Inflammatory macrophage treated with lipopolysaccharide for 1 hour (primary cell): Measurements from ENCODE around the gene ANKRD11.
"Not testable (repeated sequence)": the region's sequence is repeated elsewhere in the genome, so short reads cannot be mapped to it uniquely, and the experiment has no call there.

ENCODE experiments used
- DNase-seq, 2 donors: peaks; one replicate each; pipeline ENCODE4 v3.0.0-alpha.2; 2020 to 2022

The ANKRD11 gene

DNA sequence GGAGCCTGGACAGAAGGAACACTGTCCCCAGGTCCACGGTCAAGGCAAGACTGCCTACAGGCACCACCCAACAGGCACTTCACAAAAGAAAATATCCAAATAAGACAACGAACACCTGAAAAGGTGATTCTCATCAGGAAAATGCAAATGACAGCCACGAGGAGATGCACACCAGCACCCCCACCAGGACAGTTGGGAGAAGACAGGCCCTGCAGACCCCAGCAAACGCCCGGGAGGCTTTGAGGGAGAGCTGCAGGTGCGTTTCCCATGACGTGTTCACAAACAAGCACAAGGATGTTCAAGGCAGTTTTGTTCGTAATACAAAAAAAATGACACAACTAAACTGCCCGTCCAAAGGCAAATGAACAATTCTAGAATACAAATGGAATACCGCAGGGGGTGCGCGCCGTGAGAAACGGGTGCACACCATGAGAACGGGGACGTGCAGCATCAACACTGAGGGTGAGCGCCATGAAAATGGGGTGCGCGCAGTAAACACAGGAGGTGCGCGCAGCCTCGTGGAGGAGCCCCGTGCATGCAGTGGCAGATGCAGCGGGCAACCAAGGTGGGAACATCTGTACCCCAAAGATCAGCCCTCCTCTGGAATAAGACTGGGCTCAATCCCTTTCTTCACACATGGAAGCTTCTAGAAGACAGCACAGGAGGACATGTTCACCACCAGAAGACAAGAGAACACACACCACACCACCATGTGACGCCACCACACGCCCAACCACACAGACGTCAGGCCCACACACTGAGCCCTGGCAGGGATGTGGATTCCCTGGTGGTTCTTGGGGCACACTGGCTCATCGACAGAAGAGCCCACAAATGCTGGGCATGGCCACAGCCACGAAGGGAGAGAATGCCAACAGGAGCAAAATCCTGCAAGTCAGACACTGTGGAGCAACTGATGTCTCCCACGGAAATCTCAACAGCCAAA is 181.7 kb downstream of the ANKRD11 start:
- peak in 1 of 2 donors; percentile 26 for DNase-seq

DNA sequence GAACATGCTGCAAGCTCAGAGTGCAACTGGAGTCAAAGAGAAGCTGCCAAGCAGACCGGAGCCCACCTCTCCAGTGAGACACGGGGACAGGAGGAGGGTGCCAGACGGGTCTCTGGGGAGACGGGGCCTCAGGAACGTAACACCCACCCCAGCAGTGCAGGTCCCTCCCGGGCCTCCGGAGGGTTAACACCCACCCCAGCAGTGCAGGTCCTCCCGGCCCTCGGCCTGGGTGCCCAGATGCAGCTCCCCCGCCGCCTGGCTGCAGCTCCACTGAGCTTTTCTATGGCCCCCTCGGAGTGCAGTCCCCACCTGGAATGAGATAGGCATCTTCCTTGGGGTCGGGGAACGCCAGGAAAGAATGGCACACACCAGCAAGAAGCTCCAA is 182.9 kb downstream of the ANKRD11 start:
- no peak for DNase-seq

DNA sequence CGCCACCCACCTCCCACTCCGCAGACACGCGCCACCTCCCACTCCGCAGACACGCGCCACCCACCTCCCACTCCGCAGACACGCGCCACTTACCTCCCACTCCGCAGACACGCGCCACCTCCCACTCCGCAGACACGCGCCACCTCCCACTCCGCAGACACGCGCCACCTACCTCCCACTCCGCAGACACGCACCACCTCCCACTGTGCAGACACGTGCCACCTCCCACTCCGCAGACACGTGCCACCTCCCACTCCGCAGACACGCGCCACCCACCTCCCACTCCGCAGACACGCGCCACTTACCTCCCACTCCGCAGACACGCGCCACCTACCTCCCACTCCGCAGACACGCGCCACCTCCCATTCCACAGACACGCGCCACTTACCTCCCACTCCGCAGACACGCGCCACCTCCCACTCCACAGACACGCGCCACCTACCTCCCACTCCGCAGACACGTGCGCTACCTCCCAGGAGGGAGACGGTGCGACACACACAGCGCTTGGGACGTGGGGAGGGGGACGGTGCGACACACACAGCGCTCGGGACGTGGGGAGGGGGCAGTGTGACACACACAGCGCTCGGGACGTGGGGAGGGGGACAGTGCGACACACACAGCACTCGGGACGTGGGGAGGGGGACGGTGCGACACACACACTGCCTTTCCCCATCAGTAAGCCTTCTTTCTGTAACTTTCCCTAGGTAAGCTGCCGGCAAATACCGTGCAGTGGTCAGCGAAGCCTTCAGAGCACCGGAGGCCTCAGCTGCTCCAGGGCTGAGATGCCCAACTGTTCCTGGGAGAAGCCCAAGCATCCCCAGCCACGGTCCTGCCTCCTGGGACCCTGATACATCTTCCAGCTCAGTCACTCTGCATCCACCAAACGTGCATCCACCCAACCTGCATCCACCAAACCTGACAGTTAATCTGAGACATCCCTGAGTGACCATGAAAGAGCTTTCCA is 183.6 kb downstream of the ANKRD11 start:
- DNase-seq = not testable (repeated sequence)

DNA sequence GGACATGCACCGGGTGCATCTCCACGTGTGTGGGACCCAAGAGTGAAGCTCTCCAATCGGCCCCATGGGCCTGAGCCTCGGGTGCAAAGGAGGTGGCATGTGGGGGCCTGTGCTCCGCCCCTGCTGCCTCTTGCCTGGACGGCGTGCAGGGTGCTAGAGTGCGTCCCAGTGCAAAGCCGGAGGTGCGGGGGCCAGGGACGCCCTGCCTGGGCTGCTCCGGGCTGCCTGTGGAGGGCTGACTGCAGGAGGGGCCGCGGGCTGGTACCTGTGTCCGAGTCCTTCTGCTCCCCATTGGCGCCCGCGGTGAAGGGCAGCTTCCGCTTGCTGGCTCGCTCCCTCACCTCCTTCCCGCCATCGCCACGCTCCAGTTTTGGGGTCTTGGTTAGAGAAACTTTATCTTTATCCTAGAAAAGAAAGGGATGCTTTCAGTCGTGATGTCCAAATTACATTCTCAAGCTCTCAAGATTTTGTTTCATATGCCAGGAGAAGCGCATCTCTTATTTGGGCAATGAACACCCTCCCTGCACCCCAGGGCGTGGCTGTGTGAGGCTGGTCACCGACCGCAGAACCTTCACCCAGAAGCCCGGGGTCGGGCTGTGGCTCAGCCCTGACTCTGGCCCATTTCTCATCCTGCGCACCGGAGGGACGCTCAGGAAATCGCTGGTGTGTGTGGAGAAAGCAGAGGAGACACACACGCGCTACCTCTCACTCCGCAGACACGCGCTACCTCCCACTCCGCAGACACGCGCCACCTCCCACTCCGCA is 185.2 kb downstream of the ANKRD11 start:
- DNase-seq = no peak

DNA sequence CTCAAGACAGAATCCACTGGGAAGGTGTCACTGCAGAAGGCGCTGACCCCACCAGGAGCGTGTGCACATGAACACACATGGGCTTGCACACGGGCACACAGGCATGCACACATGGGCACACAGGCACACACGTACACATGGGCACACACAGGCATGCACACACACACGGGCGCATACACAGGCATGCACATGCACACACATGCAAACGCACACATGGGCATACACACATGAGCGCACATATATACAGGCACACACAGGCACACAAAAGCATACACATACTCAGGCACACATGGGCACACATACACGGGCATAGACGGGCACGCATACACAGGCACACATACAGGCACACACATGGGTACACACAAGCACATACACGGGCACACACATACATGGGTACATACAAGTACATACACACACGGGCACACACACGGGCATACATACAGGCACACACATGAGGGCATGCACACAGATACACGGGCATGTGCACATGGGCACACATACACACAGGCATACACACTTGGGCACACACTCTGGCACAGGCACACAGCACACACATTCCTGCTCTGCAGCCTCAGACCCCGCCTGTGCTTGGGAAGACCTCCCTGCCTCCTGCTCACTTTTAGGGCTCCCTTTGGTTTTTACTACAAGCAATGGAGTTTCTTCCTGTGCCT is 186.0 kb downstream of the ANKRD11 start:
- no peak for DNase-seq

DNA sequence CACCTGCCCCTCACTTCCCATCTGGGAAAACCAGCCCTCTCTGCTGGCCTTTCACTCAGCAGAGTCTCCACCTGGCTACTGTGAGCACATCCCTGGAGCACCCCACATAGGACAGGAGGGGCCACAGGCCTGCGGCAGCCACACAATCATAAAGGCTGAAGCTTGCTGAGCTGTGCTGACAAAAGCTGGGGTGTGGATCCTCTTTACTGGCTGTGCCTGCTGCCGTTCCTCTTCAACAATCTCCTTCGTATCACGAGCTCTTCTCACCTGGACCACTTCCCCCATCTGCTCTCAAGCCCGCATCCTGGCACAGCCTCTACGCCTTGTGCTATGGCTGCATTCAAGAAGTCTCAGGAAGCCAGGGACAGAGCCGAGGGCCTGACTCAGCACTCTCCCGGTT is 186.7 kb downstream of the ANKRD11 start:
- no peak for DNase-seq

DNA sequence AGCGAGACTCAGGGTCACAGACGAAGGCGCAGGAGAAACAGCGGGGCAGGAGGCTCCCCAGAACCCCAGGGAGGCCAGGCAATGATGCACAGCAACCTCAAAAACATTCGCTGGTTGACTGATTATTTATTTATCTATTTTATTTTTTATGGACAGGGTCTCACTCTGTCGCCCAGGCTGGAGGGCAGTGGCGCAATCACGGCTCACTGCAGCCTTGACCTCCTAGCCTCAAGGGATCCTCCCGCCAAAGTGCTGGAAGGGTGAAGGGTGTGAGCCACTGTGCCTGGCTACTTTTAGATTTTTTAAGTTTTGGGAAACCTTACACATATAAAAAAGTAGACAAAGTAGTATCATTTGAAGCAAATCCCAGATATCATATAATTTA is 189.4 kb downstream of the ANKRD11 start:
- DNase-seq = no peak

DNA sequence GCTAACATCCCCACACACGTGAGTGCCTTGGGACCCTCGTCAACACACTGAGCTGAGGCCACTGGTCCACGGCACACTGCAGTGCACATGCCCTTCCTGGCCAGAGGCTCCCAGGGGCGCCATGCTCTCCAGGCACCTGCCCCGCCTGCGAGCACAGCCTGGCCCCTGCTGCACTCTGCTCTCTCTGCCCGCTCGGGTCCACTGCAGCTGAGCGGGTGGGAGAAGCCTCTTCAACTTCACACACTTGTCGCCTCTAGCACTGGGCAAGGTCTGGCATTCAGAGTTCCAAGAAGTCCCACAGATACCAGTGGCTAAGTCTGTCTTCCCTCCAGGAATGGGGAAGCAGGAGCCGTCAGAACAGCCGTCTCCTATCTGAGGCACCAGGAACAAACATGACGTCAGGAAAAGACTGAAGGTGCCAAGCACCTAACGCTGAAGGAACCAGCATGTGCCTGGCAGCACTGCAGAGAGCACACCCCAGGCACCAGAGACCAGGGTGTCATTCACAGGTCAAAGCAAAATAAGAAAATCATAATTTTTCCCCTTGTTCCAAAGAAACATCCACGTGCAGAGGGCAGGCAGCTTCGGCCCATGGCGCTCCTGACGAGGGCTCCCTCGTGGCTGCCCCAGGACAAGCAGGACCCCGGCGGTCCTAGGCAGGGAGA is 189.9 kb downstream of the ANKRD11 start:
- DNase-seq = no peak

DNA sequence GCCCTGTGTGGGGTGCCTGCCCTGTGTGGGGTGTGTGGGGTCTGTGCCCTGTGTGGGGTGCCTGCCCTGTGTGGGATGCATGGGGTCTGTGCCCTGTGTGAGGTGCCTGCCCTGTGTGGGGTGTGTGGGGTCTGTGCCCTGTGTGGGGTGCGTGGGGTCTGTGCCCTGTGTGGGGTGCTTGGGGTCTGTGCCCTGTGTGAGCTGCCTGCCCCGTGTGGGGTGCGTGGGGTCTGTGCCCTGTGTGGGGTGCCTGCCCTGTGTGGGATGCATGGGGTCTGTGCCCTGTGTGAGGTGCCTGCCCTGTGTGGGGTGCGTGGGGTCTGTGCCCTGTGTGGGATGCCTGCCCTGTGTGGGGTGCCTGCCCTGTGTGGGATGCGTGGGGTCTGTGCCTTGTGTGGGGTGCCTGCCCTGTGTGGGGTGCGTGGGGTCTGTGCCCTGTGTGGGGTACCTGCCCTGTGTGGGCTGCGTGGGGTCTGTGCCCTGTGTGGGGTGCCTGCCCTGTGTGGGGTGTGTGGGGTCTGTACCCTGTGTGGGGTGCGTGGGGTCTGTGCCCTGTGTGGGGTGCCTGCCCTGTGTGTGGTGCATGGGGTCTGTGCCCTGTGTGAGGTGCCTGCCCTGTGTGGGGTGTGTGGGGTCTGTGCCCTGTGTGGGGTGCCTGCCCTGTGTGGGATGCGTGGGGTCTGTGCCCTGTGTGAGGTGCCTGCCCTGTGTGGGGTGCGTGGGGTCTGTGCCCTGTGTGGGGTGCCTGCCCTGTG is 190.8 kb downstream of the ANKRD11 start:
- DNase-seq = not testable (repeated sequence)

DNA sequence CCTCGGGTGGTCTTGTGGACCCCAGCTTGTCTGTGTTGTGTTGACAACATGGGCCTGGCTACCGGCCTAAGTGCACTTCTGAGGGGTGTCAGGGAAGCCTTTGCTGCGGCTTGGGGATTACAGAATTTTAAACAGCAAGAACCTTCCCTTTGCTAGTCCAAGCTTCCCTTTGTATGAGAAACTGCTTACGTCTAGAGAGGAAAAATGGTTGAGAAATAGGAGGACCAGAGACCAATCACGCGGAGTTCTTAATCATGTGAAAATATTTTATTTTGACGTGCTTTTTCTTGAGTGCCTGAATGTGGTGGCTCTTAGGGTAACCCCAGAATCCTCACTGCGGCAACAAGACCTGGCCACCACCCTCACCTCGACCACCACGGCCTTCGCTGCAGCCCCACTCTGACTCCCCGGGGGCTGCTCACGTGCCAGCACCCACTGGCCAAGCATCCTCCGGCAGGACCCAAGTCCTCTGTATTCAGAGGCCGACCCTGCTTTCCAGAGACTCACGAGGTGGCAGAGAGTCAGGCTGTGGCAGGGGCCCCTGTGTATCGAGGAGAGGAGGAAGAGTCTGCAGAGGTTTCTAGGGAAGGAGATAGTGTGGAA is 191.6 kb downstream of the ANKRD11 start:
- no peak for DNase-seq

DNA sequence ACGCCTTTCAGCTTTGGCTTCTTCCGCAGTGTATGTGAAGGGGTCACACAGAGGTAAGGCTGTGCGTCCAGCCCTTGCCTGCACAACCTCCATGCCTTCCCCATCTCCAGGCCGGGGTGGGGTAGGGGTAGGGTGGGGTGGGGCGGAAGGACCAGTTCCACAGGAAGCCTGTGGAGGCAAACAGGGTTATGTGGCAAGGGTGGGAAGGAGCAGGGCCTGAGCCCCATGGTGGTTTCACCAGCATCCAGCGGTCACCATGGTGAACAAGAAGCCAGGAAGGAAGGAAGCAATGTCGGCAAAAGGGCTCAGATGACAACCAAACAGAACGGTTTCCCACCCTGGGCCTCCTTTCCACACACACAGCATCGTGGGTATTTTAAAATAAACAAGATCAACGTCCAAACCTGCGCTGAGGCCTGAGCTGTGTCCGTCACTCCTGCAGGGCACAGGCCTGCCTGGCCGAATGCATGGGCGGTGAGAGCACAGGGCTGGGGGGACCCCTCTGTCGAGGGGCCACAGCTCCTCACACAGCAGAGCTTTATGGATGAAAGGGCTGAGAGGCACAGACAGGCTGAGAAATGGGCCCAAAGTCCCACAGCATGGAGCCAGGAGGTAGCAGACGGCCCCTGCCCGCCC is 192.3 kb downstream of the ANKRD11 start:
- no peak for DNase-seq

DNA sequence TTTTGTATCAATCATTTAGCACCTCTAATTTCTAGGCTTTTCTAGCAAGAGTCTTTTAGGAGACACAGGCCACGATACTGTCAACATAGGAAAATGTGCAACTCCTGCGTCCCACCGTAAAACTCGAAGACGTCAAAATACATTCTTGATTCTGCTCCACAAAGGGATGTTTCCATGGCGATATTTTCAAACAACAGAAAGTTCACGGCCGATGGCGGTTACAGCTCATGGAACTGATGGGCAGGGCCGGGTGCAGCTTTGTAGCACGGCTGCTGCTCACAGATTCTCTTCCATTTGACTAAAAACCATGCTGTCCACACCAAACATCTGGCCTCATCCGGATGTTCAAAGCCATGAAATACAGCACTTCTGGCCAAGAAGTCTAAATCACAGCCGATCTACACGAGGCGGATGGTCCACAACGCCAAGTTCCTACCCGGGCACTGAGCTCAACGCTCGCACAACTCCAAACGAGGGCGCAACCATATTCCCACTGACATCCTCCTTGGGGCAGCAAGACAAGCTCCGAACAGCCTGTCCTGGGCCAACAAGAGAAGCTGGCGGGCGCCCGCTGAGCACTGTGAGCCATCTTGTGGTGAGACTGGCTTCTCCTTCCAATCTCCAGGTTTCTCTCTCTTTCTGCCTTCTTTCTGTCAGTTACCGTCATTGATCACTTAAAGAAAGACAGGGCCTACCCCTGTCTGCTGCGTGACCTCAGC is 193.0 kb downstream of the ANKRD11 start:
- no peak for DNase-seq

DNA sequence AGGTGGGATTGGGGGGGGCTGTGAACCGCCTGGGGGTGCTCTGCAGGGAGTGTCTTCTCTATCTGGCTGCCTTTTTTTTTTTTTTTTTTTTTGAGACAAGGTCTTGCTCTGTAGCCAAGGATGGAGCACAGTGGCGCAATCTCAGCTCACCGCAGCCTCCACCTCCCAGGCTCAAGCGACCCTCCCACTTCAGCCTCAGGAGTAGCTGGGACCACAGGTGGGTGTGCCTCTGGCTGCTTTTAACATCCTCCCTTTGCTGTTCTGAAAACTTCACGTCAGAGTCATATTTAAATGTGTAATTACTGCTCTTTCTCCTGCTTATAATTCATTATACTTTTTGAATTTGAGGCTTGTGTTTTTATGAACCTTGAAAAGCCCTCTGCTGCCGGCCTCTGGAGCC is 194.4 kb downstream of the ANKRD11 start:
- DNase-seq = no peak

DNA sequence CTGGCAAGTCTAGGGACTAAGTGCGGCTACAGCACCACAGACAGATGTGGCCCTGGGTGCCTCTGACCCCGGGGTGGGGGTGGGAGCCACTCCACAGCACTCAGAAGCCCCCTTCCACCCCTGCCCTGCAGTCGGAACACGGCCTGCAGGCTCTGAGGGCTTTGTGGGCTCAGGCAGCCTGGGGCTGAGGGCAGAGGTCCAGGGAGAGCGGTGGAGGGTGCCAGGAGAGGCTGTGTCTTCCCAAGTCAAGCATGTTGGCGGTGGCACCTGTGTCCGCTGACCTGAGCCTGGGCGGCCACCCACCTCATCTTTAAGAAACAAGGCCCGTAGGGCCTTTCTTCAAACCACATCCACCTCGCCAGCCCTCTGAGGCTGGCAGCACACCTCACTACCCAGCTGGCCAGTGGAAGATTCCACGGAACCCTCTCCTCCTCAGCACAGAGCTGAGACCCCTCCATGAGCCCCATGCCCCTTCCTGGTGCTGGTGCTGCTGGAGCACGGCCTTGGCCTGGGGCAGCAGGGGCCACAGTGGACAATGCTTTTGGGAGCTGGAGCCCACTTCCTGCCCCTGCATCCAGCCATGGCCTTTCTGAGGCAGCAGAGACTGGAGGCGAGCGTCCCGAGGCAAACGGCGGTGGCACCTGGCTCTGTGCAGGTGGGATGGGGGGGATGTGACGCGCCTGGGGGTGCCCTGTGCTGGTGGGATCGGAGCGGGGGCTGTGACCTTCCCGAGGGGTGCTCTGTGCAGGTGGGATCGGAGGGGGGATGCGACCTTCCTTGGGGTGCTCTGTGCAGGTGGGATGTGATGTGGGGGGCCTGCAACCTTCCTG is 195.1 kb downstream of the ANKRD11 start:
- no peak for DNase-seq

DNA sequence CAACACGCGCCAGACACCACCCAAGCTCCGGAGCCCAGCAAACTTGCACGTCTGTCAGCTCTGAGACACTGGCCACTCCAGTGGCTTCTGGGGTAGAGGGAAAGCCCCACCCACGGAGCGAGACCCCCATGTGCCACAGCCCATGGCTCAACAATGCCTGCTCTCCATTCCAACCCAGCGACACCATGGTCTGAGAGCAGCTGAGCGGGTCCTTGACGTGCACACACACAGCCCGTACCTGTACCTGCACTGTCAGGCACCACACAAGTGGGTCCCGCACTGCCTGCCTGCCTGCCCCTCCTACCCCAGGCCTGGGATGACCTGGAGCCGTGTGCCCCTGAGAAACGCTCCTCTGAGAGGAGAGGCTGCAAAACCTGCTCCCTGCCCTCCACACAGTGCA is 195.9 kb downstream of the ANKRD11 start:
- DNase-seq = no peak

DNA sequence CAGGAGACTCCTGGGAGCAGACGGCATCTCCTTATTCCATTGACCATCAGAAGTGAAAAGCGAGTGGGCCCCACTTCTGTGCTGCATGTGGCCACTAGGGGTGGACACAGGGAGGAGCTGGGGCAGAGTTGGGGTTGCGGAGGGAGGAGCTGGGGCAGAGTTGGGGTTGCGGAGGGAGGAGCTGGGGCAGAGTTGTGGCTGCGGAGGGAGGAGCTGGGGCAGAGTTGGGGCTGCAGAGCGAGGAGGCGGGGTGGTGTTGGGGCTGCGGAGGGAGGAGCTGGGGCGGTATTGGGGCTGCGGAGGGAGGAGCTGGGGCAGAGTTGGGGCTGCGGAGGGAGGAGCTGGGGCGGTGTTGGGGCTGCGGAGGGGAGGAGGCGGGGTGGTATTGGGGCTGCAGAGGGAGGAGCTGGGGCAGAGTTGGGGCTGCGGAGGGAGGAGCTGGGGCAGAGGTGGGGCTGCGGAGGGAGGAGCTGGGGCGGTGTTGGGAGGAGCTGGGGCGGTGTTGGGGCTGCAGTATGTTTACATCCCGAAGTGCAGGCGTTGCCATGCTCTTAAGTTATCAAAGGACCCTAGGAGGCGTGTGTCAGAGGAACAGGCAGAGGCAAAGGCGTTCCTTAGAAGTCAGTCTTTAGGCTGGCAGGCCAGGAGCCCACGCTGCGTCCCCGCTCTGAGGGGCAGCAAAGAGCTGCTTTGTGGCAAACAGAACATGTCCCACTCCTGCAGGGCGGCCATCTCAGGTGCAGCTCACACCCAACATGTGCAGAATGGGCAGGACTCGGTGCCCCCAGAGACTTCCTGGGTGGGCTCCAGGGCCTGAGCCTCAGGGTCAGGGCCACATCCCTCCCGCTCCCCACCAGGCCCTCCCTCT is 196.9 kb downstream of the ANKRD11 start:
- DNase-seq = no peak

DNA sequence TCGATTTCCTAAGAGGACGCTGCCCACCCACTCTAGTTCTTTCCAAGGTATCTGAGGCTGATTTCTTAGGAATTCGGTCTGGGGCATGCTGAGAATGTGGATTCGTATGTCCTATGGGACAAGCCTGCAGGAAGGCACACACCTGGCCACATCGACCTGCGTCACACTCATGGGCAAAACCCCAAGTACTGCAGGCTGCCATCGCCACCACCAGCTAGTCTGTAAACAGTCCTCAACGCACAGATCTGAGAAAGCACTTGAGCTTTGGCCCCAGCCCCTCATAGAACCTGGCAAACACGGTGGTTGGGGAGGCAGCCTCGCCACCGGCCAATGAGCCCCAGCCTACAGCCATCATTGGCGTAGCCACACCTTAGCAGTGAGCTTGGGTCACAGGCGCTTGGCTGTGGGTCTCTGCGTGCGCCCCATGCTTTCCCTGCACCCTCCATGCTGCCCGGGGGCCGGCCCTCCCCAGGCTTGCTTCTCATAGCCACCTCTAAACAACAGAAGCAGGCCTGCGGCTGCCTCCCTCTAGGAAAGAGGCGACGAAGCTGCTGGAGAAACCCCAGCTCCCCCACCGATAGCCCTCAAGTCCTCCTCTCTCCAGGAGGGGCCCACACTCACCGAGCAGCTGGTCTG is 197.8 kb downstream of the ANKRD11 start:
- DNase-seq = no peak
